ENCODE data around the gene RNF212.

DNA sequence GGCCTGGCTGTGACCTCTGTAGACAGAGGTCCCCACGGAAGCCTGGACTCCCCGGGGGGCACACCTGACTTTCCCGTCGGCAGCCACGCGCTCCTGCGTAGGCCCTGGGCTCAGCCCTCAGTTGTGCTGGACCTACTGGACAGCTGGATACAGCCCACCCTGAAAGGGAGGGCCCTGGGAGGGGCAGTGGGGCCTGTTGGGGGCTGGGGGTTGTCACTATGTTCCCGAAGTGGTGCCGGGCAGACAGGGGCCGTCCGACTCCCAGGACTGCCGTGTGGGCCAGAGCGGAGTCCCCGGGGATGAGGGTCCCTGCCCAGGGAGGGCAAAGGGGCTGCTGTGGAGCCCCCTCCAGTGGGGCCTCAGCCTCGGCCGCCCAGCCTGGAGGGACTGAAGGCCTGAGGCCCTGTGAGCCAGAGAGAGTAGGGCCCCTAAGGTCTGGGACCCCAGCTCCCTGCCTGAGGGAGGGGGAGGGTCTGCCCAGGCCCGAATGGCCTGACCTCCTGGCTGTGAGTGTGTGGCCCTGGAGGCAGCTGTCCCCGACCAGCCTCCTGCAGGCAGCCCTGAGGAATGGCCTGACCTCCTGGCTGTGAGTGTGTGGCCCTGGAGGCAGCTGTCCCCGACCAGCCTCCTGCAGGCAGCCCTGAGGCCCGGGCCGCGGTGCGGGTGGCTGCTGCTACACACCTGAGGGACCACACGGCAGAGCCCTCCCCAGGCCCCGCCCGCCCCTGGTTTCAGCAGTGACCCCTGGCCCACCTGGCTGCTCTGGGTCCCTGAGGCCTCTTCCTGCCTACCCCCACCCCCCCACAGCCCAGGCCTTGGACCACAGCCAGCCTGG, 76.2 kb downstream of the RNF212 start:
- TF ChIP-seq, protein P1, sequence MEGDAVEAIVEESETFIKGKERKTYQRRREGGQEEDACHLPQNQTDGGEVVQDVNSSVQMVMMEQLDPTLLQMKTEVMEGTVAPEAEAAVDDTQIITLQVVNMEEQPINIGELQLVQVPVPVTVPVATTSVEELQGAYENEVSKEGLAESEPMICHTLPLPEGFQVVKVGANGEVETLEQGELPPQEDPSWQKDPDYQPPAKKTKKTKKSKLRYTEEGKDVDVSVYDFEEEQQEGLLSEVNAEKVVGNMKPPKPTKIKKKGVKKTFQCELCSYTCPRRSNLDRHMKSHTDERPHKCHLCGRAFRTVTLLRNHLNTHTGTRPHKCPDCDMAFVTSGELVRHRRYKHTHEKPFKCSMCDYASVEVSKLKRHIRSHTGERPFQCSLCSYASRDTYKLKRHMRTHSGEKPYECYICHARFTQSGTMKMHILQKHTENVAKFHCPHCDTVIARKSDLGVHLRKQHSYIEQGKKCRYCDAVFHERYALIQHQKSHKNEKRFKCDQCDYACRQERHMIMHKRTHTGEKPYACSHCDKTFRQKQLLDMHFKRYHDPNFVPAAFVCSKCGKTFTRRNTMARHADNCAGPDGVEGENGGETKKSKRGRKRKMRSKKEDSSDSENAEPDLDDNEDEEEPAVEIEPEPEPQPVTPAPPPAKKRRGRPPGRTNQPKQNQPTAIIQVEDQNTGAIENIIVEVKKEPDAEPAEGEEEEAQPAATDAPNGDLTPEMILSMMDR (IDR thresholded peaks at IDR 0.05): no peak
- no peak for TF ChIP-seq POLR2A (IDR thresholded peaks at IDR 0.05)
